Activated T-cell treated with anti-CD3 and anti-CD28 coated beads, Interleukin-2, amount 50 U/mL, for 48 hours (primary cell): ENCODE data around the gene PDLIM4.

Experiments
- DNase-seq, 2 experiments: peaks; one replicate each; pipeline ENCODE4 v3.0.0-alpha.2; 2020

The PDLIM4 gene, protein sequence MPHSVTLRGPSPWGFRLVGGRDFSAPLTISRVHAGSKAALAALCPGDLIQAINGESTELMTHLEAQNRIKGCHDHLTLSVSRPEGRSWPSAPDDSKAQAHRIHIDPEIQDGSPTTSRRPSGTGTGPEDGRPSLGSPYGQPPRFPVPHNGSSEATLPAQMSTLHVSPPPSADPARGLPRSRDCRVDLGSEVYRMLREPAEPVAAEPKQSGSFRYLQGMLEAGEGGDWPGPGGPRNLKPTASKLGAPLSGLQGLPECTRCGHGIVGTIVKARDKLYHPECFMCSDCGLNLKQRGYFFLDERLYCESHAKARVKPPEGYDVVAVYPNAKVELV

DNA sequence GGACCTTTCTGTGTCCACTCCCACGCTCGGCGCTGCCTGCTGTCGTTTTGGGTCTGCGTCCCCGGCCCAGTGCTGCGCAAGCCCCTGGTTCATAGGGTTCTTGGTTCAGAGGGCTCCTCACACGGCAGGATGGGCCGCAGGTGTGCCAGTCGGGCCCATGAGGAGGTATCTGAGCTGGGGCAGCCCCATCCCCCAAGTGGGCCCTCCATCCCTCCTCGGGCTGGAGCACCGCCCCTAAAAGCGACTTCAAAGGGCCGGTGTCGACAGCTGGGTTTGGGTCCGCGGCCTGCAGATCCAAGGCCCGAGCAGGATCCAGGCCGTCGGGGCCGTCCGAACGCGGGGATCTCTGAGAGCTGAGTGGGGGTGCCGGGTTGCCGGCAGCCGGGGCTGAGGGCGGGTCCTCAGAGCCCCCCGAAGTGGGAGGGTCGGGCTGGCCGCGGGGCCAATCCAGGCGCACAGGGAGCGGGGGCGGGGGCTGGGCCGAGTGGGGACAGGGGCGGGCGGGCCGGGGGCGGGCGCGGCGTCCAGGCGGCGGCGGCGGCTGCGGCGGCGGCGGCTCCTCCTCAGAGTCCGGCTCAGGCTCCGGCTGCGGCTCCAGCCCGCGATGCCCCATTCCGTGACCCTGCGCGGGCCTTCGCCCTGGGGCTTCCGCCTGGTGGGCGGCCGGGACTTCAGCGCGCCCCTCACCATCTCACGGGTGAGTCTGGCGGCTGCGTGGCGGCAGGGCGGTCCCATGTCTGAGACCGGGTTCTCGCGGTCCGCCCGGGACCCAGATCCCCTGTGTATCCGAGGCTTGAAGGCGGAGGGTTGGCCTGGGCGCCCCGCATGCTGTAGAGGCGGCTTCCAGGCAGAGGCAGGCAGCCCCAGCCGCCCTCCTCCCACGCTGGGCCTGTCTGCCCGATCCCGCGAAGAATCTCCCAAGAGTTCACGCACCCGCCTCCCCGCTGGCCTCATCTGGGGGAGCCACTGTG, at the start of gene PDLIM4:
PDLIM4 (plus strand) TSS at position 566 of the 971 bp plus-strand sequence; CDS start at position 605, 39 bp downstream.
- DNase-seq: peak in 1 of 2 experiments; percentile 18

DNA sequence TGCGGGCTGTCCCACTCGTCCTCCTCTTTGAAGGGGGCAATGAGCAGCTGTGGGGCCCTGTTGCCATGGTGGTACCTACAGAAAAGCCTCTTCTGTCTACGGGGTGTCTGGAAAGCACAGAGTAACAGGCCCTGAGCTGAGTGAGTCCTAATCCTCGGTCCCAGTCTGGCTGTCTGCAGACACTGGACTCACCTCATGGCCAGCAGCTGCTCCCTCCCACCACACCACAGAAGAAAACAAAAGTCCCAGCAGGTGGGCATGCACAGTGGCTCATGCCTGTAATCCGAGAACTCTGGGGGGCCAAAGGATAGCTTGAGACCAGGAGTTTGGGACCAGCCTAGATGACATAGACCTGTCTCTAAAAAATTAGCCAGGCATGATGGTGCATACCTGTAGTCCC, 49.7 kb upstream of the PDLIM4 start:
- no peak for DNase-seq

DNA sequence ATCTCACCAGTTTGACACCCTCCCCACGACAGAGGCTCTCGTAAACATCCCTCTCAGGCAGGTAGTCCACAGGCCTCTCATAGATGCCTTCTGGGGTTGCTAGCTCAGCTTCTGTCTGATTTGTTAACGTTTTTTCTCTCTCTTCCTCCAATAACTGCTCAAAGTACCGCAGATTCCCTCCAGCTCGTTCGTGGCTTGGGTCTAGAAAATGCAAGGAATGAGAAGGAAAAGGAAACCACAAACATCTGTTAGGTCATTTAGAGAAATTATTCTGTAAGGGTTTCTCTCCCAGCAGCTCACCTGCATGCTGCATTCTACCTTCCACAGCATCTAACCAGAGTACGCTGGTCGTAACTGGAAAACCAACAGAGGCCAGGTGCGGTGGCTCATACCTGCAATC, 48.4 kb upstream of the PDLIM4 start:
- DNase-seq: no peak

DNA sequence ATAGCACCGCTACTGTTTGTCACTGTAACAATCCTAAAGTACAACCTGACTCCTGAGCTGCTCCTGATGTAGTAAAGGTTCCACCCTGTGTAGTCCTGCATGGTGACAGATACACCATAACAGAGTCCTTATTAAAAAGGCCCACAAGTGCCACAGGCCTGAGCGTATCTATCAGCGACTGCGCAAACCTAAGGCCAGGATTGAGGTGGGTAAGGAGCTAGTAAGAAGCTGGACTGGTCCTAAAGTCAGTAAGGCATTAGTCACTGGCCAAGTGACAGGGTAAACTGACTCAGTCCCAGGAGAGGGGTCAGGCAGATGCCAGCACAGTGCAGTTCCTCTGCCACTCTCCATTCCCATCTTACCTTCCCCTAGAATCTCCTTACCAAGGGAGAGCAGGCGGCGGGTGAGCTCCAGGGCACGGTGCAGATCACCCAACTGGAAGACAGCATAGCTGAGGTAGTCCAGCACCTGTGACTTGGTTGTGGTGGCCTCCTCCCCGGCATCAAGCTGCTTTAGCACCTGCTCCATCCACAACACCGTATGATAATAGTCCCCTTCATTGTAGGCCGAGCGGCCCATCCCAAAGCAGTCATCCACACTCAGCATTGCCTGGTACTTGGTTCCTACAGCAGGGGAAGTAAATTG, 47.5 kb upstream of the PDLIM4 start:
- DNase-seq: no peak

DNA sequence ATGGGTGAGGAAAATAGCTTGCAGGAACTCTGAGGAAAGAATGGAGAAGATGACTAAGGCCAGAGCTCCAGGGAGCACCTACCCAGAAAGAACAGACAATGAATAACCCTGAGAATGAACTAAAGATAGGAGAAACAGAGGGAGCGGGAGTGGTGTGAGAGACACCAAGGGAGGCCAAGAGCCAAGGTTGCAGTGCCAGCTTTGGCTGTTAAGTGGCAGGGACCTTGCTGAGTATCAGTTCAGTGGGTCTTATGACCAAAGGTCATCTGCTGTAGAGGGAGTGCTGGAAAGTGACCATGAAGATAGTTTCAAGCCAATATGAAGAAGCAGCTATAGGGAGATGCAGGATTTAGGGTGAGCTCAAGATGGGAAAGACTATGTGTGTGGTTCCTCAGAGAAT, 46.6 kb upstream of the PDLIM4 start:
- DNase-seq: no peak

DNA sequence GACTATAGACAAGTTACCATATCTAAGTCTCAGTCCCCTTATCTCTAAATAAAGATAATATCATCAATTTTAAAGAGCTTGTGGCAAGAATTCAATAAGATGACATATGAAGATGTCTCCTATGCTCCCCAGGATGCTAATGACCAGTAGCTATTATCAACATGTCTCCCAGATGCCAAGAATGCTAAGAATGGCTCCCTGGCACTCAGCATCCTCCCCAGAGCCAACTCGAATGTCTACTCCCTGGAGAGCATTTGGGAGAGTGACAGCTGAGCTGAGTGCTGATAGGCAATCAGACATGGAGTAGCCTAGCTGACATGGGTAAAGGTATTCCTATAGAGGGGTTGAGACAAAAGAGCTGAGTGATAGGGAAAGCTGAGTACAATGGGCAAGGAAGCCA, 45.7 kb upstream of the PDLIM4 start:
- no peak for DNase-seq

DNA sequence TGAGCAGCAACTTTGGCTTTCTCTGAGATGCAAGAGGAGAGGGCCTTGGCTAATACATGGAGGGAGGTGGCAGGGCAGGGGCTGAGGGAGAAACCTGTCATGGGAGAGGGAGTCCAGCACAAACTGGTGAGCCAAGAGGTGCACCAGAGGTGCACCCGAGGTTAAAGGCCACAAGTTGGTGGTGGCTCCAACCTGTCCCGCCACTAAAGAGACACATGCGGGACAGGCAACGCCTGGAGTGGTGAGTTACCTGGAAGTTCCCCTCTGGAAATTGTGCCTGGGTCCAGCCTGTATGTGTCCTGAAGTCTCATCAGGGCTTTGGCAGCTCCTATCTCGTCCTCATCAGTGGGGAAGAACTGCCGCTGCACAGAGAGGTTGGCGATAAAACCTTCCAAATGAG, 43.8 kb upstream of the PDLIM4 start:
- no peak for DNase-seq

DNA sequence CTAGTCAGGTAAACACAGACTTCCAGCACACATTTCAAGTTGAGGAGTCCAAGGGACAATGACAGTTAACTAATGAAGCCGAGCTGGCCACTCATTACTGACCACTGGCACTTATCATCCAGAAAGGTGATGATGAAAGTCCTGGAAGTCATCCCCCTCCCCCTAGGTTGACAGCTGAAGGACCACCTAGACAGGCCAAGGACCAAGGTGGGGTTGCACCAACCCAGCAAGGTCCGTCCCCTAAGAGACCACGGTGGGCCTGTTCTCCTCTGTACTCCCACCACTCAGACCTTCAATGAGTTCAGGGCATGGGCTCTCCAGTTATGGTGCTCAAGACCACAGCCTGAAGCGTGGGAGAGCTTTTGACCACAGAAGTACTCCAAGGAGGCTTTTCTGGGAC, 43.0 kb upstream of the PDLIM4 start:
- no peak for DNase-seq

DNA sequence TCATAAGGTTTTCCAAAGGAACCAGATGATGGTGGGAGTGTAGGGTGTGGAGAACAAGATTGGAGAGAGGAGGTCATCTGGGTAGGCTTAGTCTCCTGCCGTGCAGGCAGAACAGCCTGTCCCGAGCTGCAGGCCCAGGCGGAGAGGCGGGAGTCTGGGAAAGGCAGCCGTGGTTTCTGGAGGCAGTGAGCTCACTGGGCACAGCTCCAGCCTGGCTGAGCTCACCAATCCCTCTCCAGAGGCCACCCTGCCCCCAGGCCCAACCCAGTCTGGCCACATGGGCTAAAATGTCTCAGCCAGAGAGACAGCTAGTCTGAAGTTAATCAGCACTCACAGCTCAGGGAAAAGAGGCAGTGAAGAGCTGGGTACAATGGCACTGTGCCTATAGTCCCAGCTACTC, 42.2 kb upstream of the PDLIM4 start:
- DNase-seq: no peak

DNA sequence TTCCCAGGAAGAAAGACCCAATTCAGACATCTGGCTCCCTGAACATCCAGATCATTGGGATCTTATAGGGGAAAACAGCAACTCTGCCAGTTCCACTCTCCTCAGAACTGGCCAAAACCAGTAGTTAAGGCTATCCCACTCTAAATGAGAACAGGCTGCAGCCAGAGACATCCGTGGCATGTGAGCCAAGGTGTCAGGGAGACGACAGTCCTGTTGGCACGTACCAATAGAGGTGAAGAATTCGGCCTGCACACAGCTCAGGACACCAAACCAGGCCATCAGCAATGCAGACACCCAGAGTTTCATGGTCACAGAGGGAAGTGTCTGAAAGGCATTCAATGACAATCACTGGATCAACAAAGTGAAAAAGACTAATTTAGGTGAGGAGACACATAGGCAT, 39.2 kb upstream of the PDLIM4 start:
- no peak for DNase-seq

DNA sequence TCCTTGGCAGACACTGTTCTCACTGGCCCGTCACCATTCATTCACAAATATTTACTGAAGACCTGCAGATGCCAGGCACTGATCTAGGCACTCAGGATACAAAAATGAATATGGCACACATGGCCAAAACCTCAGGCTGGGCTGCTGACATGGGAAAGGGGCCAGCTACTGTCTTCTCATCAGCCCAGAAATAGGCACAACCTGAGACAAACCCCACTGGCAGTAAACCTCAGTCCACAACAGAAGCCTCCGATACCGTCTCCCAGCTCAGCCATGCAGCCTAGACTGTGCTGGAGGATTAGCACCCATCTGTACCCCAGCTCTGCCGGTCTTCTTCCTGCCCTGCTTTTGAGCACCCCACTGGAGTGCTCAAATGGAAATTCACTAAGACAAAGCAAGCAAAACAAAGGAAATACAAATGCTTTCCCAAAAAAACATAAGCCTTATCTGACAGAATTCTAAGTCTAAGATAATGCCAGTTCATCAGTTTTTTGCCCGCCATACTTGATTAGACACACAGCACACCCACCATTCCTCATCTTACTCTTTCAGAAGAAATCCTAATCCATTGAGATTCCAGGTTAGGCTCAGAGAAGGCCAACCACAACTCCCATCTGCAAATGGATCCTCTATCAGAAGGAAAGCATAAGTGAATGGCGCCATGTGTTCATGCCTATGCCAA, 38.1 kb upstream of the PDLIM4 start:
- DNase-seq: no peak

DNA sequence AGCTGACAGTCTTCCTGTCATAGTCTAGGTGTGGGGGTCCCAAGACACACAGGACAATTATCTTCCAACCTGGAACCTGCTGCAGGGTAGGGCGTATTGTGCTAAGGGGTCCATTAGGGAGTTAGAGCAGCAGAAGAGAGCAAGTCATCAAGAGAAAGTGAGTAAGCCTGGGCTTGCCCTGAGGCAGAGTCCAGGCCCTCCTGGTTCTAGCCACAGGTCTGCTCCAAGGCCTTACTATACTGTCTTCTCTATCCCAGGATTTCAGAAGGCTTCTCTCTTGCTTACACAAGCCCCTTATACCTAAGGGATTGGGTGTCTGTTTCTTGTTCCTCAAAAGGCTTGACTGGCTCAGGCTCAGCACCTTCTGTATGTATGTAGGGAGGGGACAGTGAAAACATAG, 37.5 kb upstream of the PDLIM4 start:
- DNase-seq: no peak

DNA sequence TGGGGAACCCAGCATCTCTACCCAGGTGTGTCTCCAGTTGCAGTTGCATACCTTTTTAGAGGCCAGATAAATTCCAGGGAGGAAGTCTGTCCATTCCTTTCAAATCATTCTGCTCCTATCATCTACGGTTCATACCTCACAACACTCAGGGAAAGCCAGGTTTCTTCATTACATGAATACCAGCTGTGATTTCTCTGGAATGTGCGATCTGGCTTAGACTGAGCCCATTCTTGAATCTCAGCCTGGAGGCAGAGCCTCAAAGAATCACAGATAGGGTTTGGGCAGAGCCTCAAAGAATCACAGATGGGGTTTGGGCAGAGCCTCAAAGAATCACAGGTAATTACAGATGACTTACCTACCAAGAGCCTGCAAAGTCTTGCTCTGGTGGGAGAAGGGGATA, 37.0 kb upstream of the PDLIM4 start:
- no peak for DNase-seq

DNA sequence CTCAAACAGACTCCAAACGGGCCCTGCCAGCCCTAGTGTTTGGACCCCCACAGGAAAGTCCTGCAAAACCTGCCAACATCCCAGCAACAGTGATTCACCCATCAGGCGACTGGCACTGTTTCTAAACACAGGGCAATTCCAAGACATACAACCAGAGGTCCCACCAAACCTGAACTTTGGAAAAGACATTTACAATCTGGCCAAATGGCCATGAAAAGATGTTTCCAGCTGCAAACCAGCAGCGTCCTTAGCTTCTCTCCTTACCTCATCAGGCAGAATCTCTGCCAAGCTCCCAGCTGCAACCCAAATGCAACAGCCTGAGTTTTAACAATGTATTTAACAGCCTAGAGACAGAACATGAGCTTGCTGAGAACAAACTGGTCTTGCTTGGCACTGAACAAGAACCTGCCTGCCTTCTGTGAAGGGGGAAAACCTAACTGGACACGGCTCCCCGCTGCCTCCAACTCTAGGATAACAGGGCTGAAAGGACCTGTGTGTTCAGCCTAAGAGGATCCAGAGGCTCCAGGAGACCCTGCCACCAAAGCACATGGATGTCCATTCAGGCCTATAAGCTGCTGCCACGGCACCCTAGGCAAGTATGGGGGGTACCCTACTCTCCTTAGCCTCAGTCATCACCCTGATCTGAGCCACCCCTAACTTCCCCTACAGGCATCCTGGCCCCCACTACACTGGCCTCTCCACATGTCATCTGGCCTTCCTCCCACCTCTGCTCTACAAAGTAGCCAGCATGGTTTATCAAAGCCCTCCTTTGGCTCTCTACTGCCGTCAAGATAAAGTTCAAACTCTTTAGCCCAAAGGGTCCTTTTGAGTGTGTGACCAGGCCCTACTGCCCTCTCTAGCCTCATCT, 35.5 kb upstream of the PDLIM4 start:
- no peak for DNase-seq

DNA sequence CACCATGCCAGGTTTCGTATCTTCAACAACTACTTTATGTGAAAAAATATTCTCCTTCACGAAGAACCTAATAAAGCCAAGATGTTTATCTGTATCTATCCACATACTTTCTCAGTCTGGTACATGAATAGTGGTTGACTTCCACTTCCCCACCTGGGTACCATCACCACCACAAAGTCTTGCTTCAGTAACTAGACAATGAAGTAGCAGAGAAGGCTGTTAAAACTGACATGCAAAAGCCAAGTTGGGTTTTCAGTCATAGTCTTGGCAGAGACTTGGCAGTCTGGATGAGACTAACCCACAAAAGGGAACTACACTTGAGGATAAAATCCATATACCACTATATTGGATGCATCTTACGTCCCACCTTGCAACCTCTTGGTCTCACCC, 34.9 kb upstream of the PDLIM4 start:
- no peak for DNase-seq

DNA sequence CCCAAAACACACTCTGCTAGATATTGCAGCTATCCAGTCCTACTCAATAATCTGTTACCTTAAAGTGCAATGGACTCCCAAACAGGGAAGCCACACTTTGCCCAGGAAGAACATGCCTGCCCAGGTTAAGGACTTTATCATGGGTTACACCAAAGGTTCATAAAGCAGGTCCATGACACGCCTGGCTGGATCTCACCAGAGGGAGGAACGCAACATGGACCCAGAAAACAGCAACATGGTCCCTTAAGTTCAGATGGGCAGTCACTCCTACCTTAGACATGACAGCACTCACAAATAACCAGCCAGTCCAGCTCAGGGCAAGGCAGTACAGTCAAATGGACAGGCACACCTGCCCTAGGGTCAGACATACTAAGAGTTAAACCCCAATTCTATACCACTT, 33.6 kb upstream of the PDLIM4 start:
- DNase-seq: no peak

DNA sequence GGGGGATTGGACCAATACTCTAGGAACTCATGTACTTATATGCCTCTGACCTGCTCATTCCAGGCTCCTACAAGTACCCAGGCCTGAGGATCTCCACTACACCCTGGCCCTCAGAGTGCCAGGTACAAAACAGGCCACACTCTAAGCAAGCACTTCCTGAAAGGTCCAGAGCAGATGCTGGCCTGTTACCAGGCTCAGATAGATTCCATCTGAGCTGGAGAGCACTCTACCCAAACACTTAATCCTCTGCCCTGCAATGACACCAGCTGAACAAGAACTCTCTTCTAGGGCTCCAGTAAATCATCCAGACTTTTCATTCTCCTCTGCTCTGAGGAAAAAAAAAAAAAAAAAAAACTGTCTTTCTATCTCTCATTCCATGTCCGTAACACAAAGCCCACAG, 32.8 kb upstream of the PDLIM4 start:
- no peak for DNase-seq

DNA sequence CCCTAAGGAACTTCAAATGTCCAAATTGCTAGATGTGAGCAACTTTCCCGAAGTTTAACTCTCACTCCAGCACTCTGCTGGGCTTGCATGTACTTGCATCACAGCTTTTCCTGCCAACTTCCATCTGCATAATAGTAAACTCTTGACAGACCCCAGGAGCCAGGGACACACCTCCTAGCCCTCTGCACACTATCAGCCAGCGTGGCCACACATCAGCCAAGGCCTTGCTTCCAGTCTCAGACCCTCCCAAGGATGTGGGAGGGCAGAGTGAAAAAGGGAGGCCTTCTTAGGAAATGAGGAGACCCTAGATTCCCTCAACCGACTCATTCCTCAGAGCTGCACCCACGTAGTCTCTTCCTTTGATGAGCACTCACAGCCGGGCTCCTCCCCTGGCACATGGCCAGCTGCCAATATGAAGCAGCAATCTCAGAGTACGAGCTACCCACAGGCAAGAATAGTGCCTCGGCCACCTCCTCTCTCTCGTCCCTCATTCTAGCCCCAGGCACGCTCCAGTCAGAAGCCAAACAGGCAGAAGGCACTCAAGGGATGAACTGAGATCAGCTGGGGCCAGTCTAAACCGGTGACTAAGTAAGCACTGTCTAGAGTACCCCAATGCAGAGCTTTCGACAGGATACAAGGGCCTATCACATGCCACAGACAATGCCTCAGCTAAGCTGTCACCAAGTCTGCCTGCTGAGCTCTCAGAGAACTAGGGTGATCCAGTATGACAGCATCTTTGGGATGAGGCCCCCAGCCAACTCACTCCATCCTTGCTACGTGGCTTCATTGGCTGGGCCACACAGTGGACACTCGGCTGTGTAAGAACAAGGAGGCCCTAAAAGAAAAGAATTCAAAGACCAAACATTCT, 32.1 kb upstream of the PDLIM4 start:
- DNase-seq: peak; percentile 62

DNA sequence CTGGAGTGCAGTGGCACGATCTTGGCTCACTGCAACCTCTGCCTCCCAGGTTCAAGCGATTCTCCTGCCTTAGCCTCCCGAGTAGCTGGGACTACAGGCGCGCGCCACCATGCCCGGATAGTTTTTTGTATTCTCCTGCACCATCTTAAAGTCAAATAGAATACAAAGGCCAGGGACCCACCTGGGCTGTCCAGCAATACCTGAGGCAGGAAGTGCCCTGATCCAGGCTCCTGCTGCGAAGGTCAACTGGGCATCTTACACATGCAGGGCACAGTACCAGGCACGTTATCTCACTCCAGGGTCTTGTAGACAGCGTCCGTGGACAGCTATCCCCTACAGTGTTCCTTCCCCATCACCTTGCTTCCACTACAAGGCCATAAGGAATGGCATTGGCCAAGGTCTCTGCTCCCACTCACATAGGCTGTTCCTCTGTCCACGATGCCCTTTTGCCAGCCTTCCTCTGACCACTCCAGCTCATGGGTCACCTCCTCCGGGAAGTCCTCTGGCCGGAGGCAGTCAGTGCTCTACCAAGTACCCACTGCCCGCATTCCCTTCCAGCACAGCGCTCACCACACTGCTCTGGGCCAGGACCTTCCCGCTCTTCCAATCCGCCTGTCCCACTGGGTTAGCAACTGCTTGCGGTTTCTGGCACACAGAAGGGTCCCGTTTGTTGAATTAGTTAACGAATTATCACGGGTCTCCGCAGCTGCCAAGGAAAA, 30.8 kb upstream of the PDLIM4 start:
- no peak for DNase-seq

DNA sequence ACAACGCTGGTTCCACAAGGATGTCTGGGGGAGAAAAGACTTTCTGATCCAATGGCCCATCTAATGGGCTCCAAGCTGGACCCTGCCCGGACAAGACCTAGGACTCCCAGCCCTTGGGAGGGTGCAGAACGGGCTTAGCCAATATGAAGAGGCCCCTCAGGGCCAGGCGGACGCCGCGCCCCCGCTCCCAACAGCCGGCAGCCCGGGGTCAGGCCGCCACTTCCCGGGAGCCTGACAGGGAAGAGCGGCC, 30.3 kb upstream of the PDLIM4 start:
- DNase-seq: no peak
